Ishikawa (cell line): ENCODE data around the gene MAP3K9.

Experiments used
- EP300 ChIP-seq: IDR thresholded peaks from 2 replicates; pipeline ENCODE4 v1.6.1; 2012; ENCODE audit warnings: borderline replicate concordance
- FOXM1 ChIP-seq: IDR thresholded peaks from 2 replicates; pipeline ENCODE4 v1.6.1; 2012; ENCODE audit warnings: low read depth, borderline replicate concordance
- RAD21 ChIP-seq: IDR thresholded peaks from 2 replicates; pipeline ENCODE4 v1.6.1; 2012; ENCODE audit warnings: low read depth
- TAF1 ChIP-seq: IDR thresholded peaks from 2 replicates; pipeline ENCODE4 v1.6.1; 2012; ENCODE audit warnings: low read depth, mild to moderate bottlenecking
- TCF12 ChIP-seq: IDR thresholded peaks from 2 replicates; pipeline ENCODE4 v1.6.1; 2012; ENCODE audit warnings: low read depth
- TF ChIP-seq, protein P1 (sequence below): IDR thresholded peaks from 2 replicates; pipeline ENCODE4 v1.6.1; 2012; ENCODE audit warnings: low read depth, mild to moderate bottlenecking

DNA sequence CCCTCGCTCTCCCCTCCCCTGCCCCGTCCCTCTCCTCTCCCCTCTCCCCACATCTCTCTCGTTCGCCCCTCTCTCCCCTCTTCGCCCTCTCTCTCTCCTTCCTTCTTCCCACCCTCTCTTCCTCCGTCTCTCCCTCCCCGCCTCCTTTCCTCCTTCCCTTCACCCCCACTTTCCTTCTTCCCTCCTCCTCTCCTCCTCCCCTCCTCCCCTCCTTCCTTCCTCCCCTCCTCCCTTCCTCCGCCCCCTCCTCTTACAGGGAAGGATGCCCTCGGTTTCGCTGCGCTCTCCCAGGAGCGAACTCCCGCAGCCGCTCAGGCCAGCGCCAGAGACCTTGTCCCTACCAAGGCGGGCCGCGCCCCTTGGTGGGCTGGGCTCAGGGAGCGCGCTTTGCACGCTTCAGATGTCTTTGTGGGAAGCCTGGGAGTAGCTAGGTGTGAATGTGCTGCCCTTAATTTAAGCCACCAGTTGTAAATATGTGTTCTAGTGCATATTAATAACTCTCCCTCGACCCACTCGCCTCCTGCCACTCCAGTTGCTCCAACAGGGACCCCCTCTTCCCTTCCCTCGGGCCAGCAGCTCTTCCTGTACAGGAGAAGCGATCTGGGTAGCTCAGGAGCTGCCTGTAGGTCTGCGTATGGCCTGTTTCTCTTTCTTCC, 13.3 kb upstream of the MAP3K9 start:
- TF ChIP-seq FOXM1 = no peak
- no peak for TF ChIP-seq TAF1
- TF ChIP-seq, protein P1, sequence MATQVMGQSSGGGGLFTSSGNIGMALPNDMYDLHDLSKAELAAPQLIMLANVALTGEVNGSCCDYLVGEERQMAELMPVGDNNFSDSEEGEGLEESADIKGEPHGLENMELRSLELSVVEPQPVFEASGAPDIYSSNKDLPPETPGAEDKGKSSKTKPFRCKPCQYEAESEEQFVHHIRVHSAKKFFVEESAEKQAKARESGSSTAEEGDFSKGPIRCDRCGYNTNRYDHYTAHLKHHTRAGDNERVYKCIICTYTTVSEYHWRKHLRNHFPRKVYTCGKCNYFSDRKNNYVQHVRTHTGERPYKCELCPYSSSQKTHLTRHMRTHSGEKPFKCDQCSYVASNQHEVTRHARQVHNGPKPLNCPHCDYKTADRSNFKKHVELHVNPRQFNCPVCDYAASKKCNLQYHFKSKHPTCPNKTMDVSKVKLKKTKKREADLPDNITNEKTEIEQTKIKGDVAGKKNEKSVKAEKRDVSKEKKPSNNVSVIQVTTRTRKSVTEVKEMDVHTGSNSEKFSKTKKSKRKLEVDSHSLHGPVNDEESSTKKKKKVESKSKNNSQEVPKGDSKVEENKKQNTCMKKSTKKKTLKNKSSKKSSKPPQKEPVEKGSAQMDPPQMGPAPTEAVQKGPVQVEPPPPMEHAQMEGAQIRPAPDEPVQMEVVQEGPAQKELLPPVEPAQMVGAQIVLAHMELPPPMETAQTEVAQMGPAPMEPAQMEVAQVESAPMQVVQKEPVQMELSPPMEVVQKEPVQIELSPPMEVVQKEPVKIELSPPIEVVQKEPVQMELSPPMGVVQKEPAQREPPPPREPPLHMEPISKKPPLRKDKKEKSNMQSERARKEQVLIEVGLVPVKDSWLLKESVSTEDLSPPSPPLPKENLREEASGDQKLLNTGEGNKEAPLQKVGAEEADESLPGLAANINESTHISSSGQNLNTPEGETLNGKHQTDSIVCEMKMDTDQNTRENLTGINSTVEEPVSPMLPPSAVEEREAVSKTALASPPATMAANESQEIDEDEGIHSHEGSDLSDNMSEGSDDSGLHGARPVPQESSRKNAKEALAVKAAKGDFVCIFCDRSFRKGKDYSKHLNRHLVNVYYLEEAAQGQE = no peak
- no peak for TF ChIP-seq TCF12
- TF ChIP-seq EP300 = no peak
- TF ChIP-seq RAD21 = no peak
